Hematopoietic multipotent progenitor cell treated with erythropoietin and hydrocortisone succinate and interleukin-3 and kit ligand, for 15 days (in vitro differentiated cells): ENCODE data around the gene WFIKKN1.

Experiments
- DNase-seq: peaks from one replicate; pipeline ENCODE4 v3.0.0-alpha.2; 2015; ENCODE audit warnings: low spot score

Gene WFIKKN1

DNA sequence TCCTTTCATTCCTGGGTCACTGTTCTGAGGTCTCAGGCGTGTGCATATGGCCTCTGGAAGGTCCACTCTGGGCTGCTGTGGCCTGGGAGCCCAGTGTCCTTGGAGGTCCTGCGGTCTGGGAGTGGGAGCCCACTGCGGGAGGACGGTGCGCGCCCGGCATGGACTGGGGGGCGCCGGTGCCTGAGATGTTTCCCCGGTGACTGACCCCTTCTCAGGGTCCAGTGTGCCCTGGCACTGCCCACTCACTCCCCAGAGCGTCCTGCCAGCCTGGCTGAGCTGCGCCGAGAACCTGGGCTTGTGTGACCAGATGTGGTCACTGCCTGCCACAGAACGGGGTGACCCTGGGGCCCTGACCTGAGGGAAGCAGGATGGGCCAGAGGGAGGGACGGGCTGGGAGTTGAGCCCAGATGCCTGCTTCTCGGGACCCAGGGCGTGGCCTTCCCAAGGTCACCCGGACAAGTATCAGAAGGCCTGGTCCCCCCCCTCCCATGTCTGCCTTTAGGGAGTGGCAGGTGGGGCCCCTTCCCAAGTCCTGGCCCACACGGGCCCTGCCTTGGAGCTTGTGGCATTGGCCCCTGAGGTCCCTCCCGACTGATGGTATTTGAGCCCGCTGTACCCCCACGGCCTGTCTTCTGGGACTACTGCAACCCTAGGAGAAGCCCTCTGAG lies 43.6 kb downstream of the WFIKKN1 start:
- no peak for DNase-seq

DNA sequence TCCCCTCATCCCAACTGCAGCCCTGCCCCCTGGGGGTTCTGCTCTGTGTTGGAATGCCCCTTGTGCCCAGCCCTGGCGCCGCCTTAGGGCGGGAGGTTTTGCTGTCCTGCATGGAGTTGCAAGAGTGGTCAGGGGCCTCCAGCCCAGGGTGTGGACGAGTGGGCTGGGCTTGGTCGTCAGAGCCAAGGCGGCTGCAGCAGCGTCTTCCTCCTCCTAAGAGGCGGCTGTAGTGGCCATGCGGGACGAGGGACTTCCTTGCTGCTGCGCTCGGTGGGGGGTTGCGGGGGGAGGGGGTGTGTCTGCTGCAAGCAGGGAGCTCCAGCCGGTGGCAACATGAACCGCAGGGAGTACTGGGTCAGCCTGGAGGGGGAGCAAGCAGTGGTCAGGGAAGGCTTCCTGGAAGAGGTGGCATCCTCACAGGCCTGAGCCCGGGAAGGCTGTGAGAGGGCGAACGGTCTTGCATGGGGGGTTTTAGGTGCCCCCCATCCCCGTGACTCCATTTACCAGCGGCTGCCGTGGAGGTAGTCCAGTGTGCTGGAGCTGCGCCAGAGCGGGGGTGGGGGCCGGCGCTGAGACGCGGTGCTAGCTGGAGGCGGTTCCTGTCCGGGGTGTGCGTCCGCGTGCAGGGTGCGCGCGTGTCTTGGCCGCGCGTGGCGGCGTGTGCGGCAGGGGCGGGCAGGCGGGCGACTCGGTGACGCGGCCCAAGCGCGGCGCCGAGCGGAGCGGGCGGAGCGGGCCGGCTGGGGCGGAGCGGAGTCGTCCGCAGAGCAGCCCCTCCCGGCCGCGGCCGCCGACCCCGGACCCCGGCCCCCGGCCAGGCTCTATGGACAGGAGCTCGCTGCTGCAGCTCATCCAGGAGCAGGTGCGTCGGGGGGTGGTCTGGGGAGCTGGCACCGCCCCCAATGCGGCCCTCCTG lies 44.4 kb downstream of the WFIKKN1 start, which contains the start of gene RHBDL1:
RHBDL1 (plus strand) TSS at position 704 of the 916 bp plus-strand sequence; CDS start at position 824, 120 bp downstream.
- no peak for DNase-seq

DNA sequence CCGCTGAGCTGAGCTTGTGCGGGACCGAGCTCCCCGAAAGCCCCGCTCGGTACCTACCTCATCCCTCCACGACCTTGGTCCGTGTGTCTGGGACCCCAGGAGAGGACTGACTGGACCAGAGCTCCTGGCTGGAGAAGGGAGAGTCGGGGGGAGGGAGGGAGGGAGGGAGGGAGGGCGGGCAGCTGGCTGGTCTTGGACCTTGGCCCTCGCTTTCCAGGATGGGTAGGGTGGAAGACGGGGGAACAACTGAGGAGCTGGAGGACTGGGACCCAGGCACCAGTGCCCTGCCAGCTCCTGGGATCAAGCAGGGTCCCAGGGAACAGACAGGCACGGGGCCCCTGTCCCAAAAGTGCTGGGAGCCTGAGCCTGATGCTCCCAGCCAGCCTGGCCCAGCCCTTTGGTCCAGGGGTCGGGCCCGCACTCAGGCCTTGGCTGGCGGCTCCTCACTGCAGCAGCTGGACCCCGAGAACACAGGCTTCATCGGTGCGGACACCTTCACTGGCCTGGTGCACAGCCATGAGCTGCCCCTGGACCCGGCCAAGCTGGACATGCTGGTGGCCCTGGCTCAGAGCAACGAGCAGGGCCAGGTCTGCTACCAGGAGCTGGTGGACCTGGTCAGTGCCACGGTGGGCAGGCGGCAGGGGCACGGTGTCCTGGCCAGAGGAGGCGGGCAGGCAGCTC lies 45.2 kb downstream of the WFIKKN1 start:
- no peak for DNase-seq

DNA sequence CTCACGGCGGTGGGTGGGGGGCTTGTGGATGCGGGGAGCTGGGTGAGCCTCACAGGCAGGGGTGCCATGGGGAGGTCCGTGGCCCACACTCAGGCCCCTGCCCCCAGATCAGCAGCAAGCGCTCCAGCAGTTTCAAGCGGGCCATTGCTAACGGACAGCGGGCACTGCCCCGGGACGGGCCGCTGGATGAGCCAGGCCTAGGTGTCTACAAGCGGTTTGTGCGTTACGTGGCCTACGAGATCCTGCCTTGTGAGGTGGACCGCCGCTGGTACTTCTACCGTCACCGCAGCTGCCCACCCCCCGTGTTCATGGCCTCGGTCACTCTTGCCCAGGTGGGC lies 45.7 kb downstream of the WFIKKN1 start:
- DNase-seq = no peak

DNA sequence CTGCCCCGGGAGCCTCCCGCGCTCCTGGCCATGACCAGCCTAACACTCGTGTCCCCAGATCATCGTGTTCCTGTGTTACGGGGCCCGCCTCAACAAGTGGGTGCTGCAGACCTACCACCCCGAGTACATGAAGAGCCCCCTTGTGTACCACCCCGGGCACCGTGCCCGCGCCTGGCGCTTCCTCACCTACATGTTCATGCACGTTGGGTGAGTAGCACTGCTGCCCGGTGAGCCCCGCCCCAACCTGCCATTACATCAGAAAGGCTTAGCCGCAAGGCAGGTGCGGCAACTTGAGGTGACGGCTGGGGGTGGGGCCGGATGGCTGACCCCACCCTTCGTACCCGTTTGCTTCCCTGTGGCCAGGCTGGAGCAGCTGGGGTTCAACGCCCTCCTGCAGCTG lies 46.1 kb downstream of the WFIKKN1 start:
- no peak for DNase-seq

DNA sequence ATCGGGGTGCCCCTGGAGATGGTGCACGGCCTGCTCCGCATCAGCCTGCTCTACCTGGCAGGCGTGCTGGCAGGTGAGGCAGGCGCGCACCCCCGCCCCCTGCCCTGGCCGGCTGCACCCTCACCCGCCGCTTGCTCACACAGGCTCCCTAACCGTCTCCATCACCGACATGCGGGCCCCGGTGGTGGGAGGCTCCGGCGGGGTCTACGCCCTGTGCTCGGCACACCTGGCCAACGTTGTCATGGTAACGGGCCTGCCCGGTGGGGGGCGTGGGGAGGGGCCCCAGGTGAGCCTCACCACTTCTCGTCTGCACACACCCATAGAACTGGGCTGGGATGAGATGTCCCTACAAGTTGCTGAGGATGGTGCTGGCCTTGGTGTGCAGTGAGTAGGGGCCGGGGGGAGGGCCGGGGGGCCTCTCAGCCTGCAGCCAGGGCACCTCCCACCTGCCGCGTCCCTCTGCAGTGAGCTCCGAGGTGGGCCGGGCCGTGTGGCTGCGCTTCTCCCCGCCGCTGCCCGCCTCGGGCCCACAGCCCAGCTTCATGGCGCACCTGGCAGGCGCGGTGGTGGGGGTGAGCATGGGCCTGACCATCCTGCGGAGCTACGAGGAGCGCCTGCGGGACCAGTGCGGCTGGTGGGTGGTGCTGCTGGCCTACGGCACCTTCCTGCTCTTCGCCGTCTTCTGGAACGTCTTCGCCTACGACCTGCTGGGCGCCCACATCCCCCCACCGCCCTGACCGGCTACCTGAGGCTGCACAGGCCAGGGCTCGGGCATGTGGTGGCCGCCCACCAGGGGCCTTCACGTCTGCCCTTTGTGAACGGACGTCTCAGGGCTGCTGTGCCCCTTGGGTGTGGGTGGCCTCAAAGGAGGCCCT lies 46.8 kb downstream of the WFIKKN1 start:
- no peak for DNase-seq

DNA sequence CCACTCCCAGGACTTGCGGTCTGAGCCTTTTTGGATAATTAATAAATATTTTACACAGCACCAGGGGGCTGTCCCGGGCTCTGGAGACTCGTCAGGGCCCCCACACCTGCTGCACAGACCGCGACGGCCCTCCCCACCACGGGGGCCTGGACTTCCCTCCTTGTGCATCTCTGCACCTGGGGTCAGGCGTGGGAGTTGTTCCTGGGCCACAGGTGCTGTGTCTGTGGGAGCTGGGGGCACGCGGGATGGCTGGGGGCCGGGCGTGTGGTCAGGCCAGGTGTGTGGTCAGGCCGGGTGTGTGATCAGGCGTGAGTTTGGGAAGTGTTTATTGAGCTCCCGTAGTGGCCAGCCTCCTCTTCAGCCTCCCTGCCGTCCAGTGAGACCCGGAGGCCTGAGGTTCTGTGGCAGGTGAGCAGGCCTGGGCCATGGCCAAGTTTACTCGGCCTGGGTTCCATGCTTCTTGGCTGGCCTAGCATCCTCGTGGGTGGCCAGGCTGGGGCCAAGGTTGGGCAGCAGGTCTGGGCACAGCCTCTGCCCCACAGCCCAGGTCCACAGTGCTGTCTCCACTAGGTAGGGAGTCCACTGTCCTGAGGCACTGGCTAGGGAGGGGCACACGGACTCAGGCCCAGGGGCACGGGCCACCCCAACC lies 47.5 kb downstream of the WFIKKN1 start:
- no peak for DNase-seq

DNA sequence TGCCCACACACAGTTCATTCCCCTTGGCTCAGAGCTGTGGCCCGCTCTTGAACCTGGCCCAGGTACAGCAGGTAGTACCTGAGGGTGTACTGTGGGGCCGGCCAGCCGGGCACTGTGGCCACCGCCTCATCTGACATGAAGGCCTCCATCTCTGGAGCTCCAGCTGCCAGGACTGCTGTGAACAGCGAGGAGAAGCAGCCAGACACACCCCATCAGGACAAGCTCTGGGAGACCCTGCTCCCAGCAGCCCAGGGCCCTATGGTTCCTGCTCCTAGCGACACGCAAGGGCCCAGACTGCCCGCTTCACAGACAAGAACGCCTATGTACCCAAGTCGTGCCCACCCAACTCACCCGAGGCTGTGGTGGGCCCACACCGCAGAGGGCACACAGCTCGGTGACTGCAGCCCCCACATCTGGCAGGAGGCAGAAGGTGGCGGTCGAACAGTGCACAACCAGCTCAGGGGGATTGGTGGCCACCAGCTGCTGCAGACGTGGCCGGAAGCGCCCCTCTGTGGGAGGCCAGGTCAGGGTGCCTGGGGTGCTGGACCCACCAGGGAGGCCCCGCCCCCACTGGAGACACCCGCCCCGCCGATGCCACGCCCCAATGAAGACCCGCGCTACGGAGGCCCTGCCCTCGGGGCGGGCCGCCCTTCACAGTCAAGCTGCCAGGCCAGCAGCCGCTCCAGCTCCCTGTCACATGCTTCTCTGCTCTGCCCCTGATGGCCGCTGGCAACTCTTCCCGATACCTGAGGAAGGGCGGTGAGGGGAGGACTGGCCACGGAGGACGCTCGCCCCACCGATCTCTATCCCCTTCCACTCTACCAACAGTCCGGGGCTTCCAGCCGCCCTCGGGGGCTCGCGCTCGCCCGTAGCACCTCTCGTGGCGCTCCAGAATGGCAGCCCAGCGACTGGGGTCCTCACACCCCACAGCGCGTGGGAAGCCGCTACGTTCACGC lies 48.4 kb downstream of the WFIKKN1 start:
- DNase-seq = peak; percentile 51

DNA sequence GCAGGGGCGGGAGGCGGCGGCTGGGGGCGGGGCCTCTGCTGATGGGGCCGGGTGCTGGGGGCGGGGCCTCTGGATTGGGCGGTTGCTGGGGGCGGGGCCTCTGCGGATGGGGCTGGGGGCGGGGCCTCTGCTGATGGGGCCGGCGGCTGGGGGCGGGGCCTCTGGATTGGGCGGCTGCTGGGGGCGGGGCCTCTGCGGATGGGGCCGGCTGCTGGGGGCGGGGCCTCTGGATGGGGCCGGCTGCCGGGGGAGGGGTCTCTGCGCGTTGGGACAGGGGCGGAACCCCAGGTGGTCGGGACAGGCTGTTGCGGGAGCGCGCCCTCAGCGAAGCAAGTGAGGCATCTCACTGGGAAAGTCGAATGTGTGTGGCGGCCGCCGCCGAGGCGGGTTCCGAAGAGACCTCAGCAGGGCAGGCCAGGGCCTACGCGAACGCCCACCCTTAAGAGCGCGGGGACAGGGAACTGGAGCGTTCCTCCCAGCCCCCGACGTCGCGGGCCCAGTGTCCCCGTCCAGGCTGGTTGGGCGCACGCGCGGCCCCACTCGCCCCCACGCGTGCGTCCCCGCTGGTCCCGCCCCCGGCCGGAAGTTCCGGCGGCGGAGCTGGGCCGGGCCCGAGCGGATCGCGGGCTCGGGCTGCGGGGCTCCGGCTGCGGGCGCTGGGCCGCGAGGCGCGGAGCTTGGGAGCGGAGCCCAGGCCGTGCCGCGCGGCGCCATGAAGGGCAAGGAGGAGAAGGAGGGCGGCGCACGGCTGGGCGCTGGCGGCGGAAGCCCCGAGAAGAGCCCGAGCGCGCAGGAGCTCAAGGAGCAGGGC lies 49.2 kb downstream of the WFIKKN1 start, which contains the start of gene STUB1:
STUB1 (plus strand) TSS at position 597 of the 811 bp plus-strand sequence; CDS start at position 713, 116 bp downstream.
- peak; percentile 88 for DNase-seq

DNA sequence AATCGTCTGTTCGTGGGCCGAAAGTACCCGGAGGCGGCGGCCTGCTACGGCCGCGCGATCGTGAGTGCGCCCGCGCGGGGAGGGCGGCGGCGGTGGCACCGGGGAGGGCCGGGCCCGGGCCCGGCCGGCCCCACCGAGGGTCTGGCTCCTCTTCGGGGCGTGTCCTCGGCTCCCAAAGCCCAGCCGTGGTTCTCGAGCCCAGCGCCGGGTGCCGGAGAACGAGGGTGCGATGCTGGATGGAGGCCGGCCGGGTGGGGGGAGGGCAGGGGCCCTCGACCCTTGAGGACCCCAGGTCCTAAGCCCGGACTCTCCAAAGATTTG lies 49.8 kb downstream of the WFIKKN1 start:
- no peak for DNase-seq

DNA sequence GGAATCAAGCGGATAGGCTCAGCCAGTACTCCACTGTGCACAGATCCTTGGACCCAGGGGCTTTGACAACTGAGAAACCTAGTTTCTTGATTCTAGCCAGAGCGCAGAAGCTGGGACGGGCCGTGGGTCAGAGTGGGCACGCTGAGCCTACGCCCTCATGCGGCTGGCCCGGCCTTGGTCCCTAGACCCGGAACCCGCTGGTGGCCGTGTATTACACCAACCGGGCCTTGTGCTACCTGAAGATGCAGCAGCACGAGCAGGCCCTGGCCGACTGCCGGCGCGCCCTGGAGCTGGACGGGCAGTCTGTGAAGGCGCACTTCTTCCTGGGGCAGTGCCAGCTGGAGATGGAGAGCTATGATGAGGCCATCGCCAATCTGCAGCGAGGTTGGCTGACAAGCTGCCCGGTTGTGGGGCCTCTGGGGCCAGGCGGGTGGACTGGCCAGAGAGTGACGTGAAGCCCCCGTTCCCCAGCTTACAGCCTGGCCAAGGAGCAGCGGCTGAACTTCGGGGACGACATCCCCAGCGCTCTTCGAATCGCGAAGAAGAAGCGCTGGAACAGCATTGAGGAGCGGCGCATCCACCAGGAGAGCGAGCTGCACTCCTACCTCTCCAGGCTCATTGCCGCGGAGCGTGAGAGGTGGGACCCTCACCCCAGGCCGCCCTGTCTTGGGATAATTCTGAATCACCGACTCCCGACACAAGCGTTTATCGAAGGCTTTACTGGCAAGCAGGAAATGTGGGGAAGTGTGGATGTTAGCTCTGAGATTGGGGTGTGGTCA lies 50.4 kb downstream of the WFIKKN1 start:
- DNase-seq = peak; percentile 32

DNA sequence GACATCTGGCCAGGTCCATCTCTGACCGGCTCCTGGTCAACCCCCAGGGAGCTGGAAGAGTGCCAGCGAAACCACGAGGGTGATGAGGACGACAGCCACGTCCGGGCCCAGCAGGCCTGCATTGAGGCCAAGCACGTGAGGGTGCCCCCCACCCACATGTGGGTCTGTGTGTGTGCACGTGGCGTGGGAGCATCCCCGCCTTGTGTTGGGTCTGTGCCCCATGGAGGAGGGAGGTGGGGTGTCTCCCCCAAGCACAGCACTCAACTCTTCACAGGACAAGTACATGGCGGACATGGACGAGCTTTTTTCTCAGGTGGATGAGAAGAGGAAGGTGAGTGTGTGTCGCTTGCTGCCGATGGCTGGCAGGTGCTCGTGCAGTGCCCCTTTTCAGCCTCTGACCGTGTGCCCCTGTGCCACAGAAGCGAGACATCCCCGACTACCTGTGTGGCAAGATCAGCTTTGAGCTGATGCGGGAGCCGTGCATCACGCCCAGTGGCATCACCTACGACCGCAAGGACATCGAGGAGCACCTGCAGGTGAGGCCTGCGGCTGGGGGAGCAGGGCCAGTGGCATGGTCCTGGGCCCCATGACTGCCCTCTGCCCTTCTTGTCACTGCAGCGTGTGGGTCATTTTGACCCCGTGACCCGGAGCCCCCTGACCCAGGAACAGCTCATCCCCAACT lies 51.1 kb downstream of the WFIKKN1 start:
- no peak for DNase-seq

DNA sequence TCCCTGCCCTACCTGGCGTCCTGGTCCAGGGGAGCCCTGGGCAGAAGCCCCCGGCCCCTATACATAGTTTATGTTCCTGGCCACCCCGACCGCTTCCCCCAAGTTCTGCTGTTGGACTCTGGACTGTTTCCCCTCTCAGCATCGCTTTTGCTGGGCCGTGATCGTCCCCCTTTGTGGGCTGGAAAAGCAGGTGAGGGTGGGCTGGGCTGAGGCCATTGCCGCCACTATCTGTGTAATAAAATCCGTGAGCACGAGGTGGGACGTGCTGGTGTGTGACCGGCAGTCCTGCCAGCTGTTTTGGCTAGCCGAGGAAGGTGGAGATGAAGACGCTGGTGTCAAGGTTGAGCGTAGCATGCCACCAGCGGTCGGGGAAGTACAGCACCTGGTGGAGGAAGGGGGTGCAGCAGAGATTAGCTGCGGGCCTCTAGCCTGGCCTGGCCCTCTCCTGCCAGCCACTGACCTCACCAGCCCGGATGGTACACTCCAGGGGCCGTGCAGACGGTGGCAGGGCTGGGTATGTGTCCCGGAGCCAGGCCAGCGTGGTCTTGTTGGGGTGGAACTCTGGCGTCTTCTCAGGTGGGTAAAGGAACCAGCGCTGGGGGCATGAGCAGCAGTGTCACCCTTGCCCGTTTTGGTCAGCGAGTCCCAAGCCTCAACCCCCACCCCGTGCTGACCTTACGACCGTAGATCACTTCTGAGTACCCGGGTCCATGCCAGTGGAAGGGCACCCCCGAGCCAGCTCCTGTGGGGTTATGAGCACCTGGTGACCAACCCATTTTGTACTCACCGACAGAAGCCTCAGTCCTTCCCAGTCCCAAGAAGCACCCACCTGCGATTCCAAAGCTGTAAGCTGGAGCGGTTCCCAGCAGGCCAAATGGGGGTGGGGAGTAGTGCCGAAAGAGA lies 52.0 kb downstream of the WFIKKN1 start:
- DNase-seq = no peak

DNA sequence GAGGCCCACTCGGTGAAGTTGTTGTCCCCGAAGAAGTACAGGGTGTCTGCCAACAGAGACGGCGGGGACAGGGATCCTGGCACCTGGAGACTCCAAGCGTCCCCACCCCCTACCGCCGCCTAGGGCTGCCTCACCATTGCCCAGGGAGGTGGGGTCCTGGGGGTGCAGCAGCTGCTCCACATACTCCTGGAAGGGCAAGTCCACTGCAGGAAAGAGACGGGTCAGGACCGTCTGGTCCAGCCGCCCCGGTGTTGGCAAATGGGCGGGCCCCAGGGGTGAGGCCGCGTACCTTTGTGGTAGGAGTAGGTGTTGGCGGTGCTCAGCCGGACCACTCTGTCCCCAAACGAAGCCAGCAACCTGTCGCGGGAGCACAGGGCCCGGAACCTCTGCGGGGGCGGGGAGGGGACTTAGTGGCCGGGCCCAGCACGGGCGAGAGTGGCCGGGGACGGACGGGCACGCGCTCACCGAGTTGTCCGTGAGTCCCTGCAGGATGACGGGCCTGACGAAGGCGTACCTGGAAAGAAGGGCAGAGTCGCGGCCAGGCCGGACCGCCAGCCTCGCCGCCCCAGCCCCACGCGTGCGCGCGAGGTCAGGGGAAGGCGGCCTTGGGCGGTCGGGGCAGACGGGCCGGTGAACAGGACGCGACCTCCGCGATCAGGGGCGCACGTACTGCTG lies 52.7 kb downstream of the WFIKKN1 start:
- no peak for DNase-seq
